H7 (cell line): Measurements from ENCODE around the gene TAF8. TPM values are rescaled to one million over a fixed set of nuclear protein-coding genes. Genes with fewer than 3 reads are reported as not detected.

Source experiments
- DNase-seq: peaks from one replicate; pipeline ENCODE4 v3.0.0; 2012
- H3K27me3 ChIP-seq: 2 replicates; pipeline ENCODE4 v1.6.0; 2011; ENCODE audit warnings: mild to moderate bottlenecking, low read length; ENCODE audit not compliant: control insufficient read depth, insufficient read depth
- H3K36me3 ChIP-seq: replicated peaks from 2 replicates; pipeline ENCODE4 v1.5.1; 2011; ENCODE audit warnings: low read length; ENCODE audit not compliant: control insufficient read depth, insufficient read depth
- H3K4me3 ChIP-seq: 2 replicates; pipeline ENCODE4 v1.5.1; 2011; ENCODE audit warnings: low read depth, mild to moderate bottlenecking, control low read depth, low read length, moderate library complexity; ENCODE audit not compliant: insufficient read depth
- total RNA-seq: library from RNA; depleted of rRNA; stranded (reverse); fragments of >200 nt; shearing (Covaris generic); gene quantifications from 2 replicates; pipeline ENCODE4 v1.2.3, GENCODE V29; 2014

The TAF8 gene
- total RNA-seq, 1 experiment from 2014 or later = 8.7 TPM

GRCh38 chr6:42108071-42108470 is 57.7 kb downstream of the TAF8 start:
- Histone ChIP-seq H3K27me3 (no peaks in the 10 kb centered on the region), H3K4me3 (no peak overlapping the region), H3K36me3 (peaks cover 10% of the 10 kb centered on the region)
- DNase-seq = no peak

- no peak for DNase-seq
- Histone ChIP-seq H3K4me3 (no peak overlapping the region), H3K36me3 (peaks cover 6% of the 10 kb centered on the region), H3K27me3 (no peaks in the 10 kb centered on the region)
These were observed 60.4 kb downstream of the TAF8 start for GRCh38 chr6:42110683-42111082.

DNA sequence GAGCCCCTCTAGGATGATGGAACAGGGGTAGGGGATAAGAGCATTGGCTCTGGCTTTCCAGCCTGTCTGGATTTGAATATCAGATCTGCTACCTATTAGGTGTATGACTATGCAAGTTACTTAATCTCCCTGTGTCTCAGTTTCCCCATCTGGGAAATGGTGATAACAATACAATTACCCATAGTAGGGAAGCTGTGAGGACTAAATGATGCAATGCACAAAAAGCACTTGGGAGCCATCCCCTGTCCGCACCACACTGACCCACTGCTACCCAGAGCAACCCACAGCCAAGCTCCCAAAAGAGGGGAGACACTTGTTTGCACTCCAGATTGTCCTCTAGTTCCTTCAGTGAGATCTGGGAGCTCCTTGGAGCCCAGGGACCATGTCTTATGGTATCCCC is 62.0 kb downstream of the TAF8 start:
- H3K4me3 ChIP-seq = no peak overlapping the region
- H3K27me3 ChIP-seq = no peaks in the 10 kb centered on the region
- DNase-seq = no peak
- H3K36me3 ChIP-seq = peaks cover 4% of the 10 kb centered on the region

DNA sequence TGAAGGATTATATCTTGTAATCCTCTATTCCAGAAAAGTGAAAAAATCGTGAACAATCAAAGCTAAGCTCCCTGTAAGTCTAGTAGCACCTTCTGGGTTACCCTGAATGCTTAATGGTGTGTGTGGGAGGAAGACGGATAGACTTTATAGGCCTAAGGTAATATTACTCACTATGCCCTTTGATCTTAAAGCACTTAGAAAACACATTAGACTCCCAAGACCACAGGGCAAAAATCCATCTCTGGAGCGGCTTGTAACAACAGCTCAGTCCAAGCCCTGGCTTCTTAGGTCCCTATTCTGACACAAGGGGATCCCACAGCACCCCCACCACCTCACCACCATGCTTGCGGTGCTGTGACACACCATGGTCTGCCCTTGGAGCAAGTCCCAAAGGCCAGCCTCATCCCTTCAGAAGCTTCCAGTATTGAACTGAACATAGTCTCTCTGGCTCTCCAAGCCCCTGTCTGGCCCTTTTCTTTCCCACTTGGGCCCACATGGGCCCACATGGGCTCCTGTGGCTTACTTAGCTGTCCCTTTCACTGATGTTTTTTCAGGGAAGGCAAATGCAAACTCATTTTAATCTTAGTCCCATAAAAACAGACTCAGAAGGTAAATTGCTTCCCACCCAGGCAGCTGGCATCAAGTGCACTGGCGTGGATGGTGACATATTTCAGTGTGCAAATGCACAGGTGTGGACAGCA is 63.8 kb downstream of the TAF8 start:
- no peak overlapping the region for H3K4me3 ChIP-seq
- DNase-seq = no peak
- H3K36me3 ChIP-seq = peaks cover 4% of the 10 kb centered on the region
- H3K27me3 ChIP-seq = no peaks in the 10 kb centered on the region

- DNase-seq = no peak
- no peaks in the 10 kb centered on the region; the same call in none of the 2 replicates for H3K36me3 ChIP-seq
- no peaks in the 10 kb centered on the region for H3K27me3 ChIP-seq
- no peak overlapping the region for H3K4me3 ChIP-seq
These were observed 67.5 kb downstream of the TAF8 start for GRCh38 chr6:42117843-42118161.

GRCh38 chr6:42118162-42119001 is 68.1 kb downstream of the TAF8 start:
- Histone ChIP-seq H3K4me3 (no peak overlapping the region), H3K27me3 (no peaks in the 10 kb centered on the region), H3K36me3 (no peaks in the 10 kb centered on the region; the same call in none of the 2 replicates)
- DNase-seq = peak; percentile 39

- Histone ChIP-seq H3K4me3 (no peak overlapping the region), H3K36me3 (peaks cover 9% of the 10 kb centered on the region), H3K27me3 (no peaks in the 10 kb centered on the region)
- DNase-seq = no peak
These were observed 70.9 kb downstream of the TAF8 start for GRCh38 chr6:42120895-42121865.

DNA sequence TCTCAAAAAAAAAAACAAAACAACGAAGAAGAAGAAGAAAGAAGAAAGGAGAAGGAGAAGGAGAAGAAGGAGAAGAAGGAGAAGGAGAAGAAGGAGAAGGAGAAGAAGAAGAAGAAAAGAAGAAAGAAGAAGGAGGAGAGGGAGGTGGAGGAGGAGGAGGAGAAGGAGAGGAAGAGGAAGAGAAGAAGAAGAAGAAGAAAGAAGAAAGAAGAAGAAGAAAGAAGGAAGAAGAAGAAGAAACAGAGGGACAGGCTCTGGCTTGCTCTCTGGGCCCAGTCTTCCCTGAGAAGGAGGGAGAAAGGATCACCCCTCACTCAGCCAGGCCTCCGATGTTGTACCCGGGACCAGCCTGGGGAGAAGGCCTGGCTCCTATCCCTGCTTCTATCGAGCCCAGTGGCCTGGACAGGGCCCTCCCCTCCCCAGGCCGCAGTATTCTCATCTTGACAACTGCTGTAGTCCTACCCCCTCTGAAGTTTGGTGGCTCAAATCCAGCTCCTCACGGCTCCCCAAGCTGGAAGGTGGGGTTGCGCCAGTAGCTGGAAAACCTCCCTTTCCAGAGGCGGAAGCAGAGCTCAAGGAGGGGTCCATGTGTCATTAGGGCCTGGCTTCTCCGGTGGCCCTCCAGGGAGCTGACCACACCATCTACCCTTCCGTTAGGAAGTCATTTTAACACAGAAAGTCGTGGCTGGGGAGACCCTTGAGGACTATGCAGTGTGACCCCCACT is 73.2 kb downstream of the TAF8 start:
- peaks cover 22% of the 10 kb centered on the region for H3K36me3 ChIP-seq

DNA sequence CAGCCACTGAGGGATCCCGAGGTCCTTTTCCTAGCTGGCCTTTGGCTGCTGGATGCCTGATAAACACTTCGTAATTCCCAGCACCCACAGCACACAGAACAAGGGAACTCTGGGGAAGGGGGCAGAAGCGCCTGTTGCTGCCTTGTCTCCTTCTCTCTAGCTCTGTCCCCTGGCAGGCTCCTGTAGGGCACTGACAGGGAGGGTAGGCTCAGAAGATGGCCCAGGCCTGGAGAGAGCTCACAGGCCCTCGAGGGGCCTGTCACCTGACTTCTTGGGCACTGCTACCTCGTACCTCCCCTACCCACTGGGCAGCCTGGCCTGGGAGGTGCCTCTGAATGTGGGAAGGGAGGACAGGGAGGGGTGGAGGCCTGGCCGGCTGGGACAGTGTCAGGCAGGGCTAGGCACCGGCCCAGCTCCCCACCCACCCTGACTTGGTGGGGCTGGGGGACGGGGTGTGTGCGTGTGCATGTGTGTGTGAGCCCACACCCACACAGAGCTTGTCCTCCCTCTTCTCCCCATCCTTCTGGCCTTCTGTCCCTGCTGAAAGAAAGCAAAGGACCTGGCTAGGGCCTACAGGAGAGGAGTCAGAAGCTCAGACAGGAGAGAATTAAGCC is 74.0 kb downstream of the TAF8 start:
- H3K27me3 ChIP-seq = no peaks in the 10 kb centered on the region
- H3K36me3 ChIP-seq = peaks cover 22% of the 10 kb centered on the region

More for the DNA sequence above, 73.2 kb downstream of the TAF8 start:
- no peak for DNase-seq
- no peaks in the 10 kb centered on the region for H3K27me3 ChIP-seq
- H3K4me3 ChIP-seq = no peak overlapping the region

GRCh38 chr6:42125231-42125630 is 74.9 kb downstream of the TAF8 start:
- no peak for DNase-seq
- peaks cover 22% of the 10 kb centered on the region for H3K36me3 ChIP-seq
- H3K4me3 ChIP-seq = no peak overlapping the region

More for the DNA sequence above, 74.0 kb downstream of the TAF8 start:
- no peak overlapping the region for H3K4me3 ChIP-seq
- DNase-seq = no peak

DNA sequence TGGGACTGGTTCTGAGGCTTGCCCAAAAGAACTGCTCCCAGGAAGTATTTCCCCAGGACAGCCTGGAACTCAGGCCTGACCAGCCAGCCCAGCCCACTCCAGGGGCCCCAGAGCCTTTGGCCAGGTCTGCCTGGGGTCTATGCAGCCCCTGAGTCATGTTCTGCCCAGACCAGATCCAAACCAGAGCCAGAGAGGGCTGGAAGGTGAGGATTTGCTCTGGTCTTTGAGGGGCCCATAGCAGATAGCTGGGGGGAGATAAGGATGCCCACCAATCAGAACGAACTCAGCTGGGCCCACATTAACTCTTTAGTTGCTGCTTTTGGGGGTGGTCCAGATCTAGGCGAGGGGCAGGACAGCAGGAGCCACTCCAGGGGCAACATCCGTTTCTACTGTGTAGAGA is 75.3 kb downstream of the TAF8 start:
- DNase-seq = no peak
- peaks cover 22% of the 10 kb centered on the region for H3K36me3 ChIP-seq
- H3K27me3 ChIP-seq = no peaks in the 10 kb centered on the region
- H3K4me3 ChIP-seq = no peak overlapping the region

More at GRCh38 chr6:42125231-42125630, 74.9 kb downstream of the TAF8 start:
- H3K27me3 ChIP-seq = no peaks in the 10 kb centered on the region

GRCh38 chr6:42128460-42129359 is 78.4 kb downstream of the TAF8 start:
- no peak overlapping the region for H3K4me3 ChIP-seq
- H3K27me3 ChIP-seq = no peaks in the 10 kb centered on the region
- no peak for DNase-seq
- H3K36me3 ChIP-seq = peaks cover 30% of the 10 kb centered on the region

DNA sequence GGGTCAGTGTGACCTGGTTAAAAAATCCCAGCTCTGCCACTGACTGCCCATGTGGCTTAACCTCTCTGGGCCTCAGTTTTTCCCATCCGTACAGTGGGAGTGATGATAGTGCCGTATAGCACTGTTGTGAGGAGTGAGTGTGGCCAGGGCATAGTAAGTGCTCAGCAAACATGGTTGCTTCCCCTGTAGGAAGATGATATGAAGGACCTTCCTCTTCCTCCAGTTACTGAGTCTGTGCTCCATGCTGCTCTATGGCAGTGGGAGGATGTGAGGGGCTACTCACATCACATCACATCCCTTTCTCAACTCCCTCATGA is 79.0 kb downstream of the TAF8 start:
- H3K36me3 ChIP-seq = peaks cover 32% of the 10 kb centered on the region
- H3K4me3 ChIP-seq = no peak overlapping the region
- no peaks in the 10 kb centered on the region for H3K27me3 ChIP-seq
- DNase-seq = no peak
